Measurements from ENCODE around the gene EXTL1.

Gene EXTL1

GRCh38 chr1:26075421-26076144 is 54.0 kb downstream of the EXTL1 start:
- FAIRE-seq: no peak

GRCh38 chr1:26077524-26077923 is 55.9 kb downstream of the EXTL1 start:
- no peak for FAIRE-seq

GRCh38 chr1:26078286-26079177 is 57.0 kb downstream of the EXTL1 start:
- no peak for FAIRE-seq

- no peak for FAIRE-seq
Measured at GRCh38 chr1:26079178-26079563, 57.6 kb downstream of the EXTL1 start.

GRCh38 chr1:26079960-26080814 is 58.6 kb downstream of the EXTL1 start:
- FAIRE-seq: no peak

- FAIRE-seq: no peak
Measured at GRCh38 chr1:26081267-26082019, 59.9 kb downstream of the EXTL1 start.

- no peak for FAIRE-seq
Measured at GRCh38 chr1:26082020-26082350, 60.4 kb downstream of the EXTL1 start.

GRCh38 chr1:26083208-26083607 is 61.6 kb downstream of the EXTL1 start:
- no peak for FAIRE-seq

GRCh38 chr1:26084091-26084561 is 62.6 kb downstream of the EXTL1 start:
- no peak for FAIRE-seq

- no peak for FAIRE-seq
Measured at GRCh38 chr1:26084844-26085243, 63.3 kb downstream of the EXTL1 start.

All from endometrium (tissue), 2 donors.